Peyer's patch (tissue), 4 donors: ENCODE measurements around the gene SKI.

Experiments used
- POLR2A ChIP-seq, 2 donors: fragments of 450-650 bp; IDR thresholded peaks; one replicate each; pipeline ENCODE4 v1.5.1; 2017; ENCODE audit warnings: antibody characterized with exemption in 2 of 2, mild to moderate bottlenecking in 2 of 2, moderate library complexity in 2 of 2
- TF ChIP-seq, protein P1 (sequence below), 6 experiments: fragments of 450-650 bp in 4 of 6; fragments of 200-600 bp in 2 of 6; sonication (generic) in 1 of 6; IDR thresholded peaks; one replicate each; pipeline ENCODE4 v1.5.1; 2017 to 2019; ENCODE audit warnings: antibody characterized with exemption in 6 of 6, mild to moderate bottlenecking in 3 of 6, moderate library complexity in 1 of 6

DNA sequence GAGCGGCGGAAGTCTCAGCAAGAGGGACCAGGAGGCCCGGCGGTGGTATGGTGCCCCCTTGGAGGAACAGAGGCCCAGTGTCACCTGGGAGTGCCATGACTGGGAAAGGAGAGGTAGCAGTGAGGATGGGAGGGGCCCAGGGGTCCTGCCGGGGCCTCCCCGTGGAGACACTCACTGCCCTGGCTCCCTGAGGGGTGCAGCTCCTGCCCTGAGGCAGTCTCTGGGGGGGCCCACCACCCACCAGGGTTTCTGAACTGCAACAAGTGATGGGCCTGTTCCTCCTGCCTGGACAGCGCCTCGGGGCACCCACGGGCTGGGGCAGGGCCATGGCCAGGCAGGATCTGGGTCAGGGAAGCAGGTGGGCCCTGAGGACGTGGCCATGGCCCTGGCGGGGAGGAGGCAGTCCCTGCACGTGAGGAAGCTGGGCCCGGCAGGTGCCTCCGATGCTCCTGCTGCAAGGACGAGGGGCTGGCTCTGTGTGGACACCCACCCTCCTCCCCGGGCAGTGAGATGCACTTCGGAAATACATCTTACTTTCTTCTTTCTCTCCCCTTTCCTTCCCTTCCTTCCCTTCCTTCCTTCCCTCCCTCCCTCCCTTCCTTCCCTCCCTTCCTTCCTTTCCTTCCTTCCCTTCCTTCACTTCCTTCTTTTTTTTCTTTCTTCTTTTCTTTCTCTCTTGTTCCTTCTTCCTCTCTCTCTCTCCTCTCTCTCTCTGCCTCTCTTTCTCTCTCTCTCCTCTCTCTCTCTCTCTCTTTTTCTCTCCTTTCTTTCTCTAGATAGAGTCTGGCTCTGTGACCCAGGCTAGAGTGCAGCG, 96.6 kb downstream of the SKI start:
- TF ChIP-seq, protein P1, sequence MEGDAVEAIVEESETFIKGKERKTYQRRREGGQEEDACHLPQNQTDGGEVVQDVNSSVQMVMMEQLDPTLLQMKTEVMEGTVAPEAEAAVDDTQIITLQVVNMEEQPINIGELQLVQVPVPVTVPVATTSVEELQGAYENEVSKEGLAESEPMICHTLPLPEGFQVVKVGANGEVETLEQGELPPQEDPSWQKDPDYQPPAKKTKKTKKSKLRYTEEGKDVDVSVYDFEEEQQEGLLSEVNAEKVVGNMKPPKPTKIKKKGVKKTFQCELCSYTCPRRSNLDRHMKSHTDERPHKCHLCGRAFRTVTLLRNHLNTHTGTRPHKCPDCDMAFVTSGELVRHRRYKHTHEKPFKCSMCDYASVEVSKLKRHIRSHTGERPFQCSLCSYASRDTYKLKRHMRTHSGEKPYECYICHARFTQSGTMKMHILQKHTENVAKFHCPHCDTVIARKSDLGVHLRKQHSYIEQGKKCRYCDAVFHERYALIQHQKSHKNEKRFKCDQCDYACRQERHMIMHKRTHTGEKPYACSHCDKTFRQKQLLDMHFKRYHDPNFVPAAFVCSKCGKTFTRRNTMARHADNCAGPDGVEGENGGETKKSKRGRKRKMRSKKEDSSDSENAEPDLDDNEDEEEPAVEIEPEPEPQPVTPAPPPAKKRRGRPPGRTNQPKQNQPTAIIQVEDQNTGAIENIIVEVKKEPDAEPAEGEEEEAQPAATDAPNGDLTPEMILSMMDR (IDR thresholded peaks at IDR 0.05), result no peak
- TF ChIP-seq POLR2A (IDR thresholded peaks at IDR 0.05), result no peak
